Activated CD4-positive, CD25-positive, alpha-beta regulatory T cell treated with anti-CD3 and anti-CD28 coated beads, Interleukin-2, amount 50 U/mL, for 16 hours (primary cell): ENCODE data around the gene AMTN.

Experiments
- DNase-seq: peaks from one replicate; pipeline ENCODE4 v3.0.0-alpha.2; 2020; ENCODE audit warnings: low read depth, low spot score

AMTN gene

DNA sequence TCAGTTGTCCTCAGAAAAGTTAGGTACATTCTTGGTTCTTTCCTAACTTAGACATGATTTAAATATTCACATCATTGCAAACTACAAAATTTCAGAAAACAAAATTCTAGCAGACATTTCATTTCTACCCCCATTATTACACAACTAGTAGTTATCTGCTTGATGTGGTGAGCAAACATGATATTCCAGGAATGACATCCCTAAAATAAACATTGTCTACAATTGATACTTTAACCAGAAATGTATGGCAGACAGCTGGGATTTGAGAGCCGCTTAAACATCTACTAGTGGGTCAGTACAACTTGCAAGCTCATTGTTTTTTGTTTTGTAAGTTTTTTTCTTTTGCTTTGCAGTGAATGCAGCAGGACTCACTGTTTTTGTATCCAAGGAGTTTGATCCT lies 41.6 kb downstream of the AMTN start:
- no peak for DNase-seq

DNA sequence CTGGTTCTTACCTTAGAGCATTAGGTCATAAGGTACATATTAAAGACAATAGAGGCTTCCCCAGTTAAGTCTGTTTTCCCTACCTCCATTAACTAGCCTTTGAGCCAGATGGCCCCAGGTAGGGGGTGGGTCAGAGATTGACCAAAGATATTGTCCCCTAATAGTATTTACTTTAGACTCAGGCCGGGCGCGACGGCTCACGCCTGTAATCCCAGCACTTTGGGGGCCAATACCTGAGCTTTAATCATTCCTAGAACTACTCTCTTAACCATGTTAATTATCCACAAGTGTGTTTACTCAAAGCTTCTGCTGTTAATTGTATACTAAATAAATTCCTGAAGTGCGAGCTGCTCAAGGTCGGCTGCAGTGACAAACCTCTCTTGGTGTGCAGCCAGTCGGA lies 45.7 kb downstream of the AMTN start:
- no peak for DNase-seq

DNA sequence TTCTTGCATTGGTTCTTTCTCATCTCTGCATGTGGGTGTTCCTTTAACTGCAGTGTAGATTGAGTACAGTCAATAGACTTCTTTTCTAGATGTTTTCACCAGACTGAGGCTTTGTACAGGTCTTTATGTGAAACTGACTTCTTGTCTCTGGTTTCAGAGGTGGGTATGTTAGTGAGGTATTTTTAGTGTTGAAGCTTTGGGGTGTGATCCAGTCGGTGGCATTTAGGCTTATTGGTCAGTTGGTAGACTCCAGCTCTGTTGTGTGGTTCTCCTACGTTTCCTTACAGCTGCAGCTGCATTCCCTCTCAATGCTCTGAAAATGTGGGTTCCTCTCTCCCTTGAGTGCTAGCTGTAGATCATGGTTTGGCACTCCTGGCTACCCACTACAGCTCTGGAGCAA lies 52.4 kb downstream of the AMTN start:
- DNase-seq = no peak

DNA sequence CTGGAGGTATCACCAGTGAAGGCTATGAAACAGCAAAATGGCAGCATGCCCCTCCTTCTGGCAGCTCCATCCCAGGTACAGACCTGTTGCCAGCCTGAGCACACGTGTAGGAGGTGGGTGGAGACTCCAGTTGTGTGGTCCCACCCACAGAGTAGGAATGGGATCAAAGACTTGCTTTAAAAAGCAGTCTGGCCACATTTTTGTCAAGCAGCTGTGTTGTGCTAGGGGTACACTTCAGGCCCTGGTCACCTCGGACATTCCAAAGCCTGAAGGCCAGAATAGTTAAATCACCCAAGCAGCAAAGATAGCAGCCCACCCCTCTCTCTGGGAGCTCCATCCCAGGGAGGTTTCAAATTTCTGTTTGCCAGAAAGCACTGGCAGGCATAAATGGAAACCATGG lies 53.4 kb downstream of the AMTN start:
- DNase-seq = no peak

DNA sequence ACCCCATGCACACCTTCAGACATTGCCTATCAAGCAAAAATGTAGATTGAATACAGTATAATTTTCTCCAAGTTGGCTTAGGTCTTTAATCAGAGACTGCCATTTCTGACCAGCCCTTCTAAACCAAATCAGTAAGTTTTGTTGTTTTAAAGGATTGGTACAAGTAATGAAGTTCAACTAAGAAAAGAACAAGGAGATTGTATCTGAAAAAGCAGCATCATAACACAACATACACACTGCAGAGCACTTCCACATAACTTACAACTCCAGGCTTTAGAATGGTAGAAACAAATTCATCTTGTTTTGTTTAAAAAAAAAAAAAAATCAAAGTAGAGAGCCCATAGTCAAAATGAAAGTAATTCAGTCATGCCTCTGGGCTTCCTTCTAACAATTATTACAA lies 57.6 kb downstream of the AMTN start:
- DNase-seq = no peak

DNA sequence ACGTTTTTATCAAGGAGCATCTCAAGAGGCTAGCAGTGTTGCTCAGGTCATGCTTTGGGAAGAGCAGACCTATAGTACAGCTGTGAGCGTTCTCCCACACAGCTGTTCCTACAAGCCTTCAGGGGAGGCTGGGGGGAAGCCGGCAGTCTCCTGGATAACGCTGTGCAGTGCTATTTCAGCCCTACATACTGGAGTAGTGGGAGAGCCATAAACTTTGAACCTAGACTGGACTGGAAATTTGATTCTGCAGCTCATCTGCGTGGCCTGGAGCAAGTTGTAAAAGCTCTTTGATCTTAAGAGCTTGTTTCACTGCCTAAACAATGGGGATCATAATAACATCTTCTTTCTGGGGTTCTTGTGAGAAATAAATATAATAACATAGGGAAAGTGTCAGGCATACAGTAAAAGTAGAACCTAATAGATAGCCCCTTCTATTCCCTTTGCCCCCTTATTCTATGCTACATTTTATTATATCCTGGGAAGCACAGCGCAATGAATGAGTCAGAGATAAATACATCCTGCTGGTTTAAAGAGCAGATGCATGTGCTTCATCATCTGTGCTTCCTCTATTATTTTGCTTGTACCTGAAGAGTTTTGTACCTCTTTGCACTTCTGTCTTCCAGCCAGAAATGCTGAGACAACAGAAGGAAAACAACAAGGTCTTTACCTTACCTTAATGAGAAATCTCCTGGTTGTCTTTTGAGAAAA lies 59.0 kb downstream of the AMTN start:
- no peak for DNase-seq

DNA sequence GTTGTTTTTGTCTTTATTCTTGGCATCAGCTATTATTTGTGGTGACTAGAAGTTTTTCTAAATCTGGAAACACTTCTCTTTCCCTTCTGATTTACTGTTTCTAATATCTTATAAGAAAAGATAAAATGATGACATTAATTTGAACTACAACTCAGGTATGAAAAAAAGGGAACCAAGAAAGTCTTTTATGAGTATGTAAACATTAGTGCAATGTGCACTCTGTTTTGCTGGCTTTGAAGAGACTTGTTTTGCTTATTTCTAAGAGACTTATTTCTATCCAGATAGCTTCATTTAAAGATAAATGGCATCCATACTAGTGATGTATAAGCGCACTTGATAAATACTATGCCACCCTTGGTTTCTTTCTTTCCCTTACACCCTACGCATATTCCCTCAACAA lies 63.6 kb downstream of the AMTN start:
- DNase-seq = no peak
